WERI-Rb-1 (cell line): Measurements from ENCODE around the gene FOCAD.

Source experiments
- DNase-seq: peaks from one replicate; pipeline ENCODE4 v3.0.0-alpha.2; 2020
- H3K27ac ChIP-seq: fragments of 250-450 bp; sonication (Bioruptor Pico); 2 replicates; pipeline ENCODE4 v1.5.1; 2020; ENCODE audit warnings: mild to moderate bottlenecking, moderate library complexity
- H3K27me3 ChIP-seq: fragments of 250-450 bp; sonication (Bioruptor Pico); 2 replicates; pipeline ENCODE4 v1.5.1; 2021; ENCODE audit warnings: mild to moderate bottlenecking, low read depth, moderate library complexity; ENCODE audit not compliant: insufficient read depth, severe bottlenecking
- H3K36me3 ChIP-seq: fragments of 250-450 bp; sonication (Bioruptor Pico); 2 replicates; pipeline ENCODE4 v1.5.1; 2020; ENCODE audit warnings: mild to moderate bottlenecking, moderate library complexity
- H3K4me3 ChIP-seq: 2 replicates; pipeline ENCODE4 v1.5.1; 2011; ENCODE audit warnings: low read depth, mild to moderate bottlenecking, control low read depth, low read length
- H3K9me3 ChIP-seq: fragments of 250-450 bp; sonication (Bioruptor Pico); 2 replicates; pipeline ENCODE4 v1.5.1; 2021; ENCODE audit warnings: mild to moderate bottlenecking, moderate library complexity; ENCODE audit not compliant: severe bottlenecking
- CTCF ChIP-seq: IDR thresholded peaks from 2 replicates; pipeline ENCODE4 v1.5.1; 2011; ENCODE audit warnings: low read depth, mild to moderate bottlenecking, control low read depth, inconsistent platforms, low read length

The FOCAD gene

GRCh38 chr9:21015995-21016394 is 331.9 kb downstream of the FOCAD start:
- Histone ChIP-seq H3K27me3 (no peaks in the 10 kb centered on the region), H3K27ac (no peak overlapping the region), H3K4me3 (no peak overlapping the region), H3K9me3 (no peaks in the 10 kb centered on the region), H3K36me3 (no peaks in the 10 kb centered on the region)
- TF ChIP-seq CTCF: no peak
- no peak for DNase-seq

GRCh38 chr9:21016701-21017491 is 332.8 kb downstream of the FOCAD start:
- no peaks in the 10 kb centered on the region for H3K36me3 ChIP-seq
- H3K27ac ChIP-seq: no peak overlapping the region
- no peak for TF ChIP-seq CTCF

GRCh38 chr9:21018177-21018576 is 334.1 kb downstream of the FOCAD start:
- H3K36me3 ChIP-seq: no peaks in the 10 kb centered on the region
- H3K27ac ChIP-seq: no peak overlapping the region

More at GRCh38 chr9:21016701-21017491, 332.8 kb downstream of the FOCAD start:
- Histone ChIP-seq H3K27me3 (no peaks in the 10 kb centered on the region), H3K4me3 (no peak overlapping the region), H3K9me3 (no peaks in the 10 kb centered on the region)
- DNase-seq: no peak

GRCh38 chr9:21023861-21024260 is 339.8 kb downstream of the FOCAD start:
- TF ChIP-seq CTCF: no peak
- H3K4me3 ChIP-seq: no peak overlapping the region
- H3K9me3 ChIP-seq: no peaks in the 10 kb centered on the region
- H3K27ac ChIP-seq: no peak overlapping the region
- H3K27me3 ChIP-seq: no peaks in the 10 kb centered on the region
- no peaks in the 10 kb centered on the region for H3K36me3 ChIP-seq
- no peak for DNase-seq

More at GRCh38 chr9:21018177-21018576, 334.1 kb downstream of the FOCAD start:
- TF ChIP-seq CTCF: no peak
- H3K9me3 ChIP-seq: no peaks in the 10 kb centered on the region
- no peak overlapping the region for H3K4me3 ChIP-seq
- no peak for DNase-seq
- no peaks in the 10 kb centered on the region for H3K27me3 ChIP-seq

GRCh38 chr9:21027295-21027694 is 343.2 kb downstream of the FOCAD start:
- no peaks in the 10 kb centered on the region for H3K36me3 ChIP-seq
- no peaks in the 10 kb centered on the region for H3K9me3 ChIP-seq
- H3K4me3 ChIP-seq: no peak overlapping the region
- H3K27ac ChIP-seq: no peak overlapping the region
- DNase-seq: no peak
- H3K27me3 ChIP-seq: no peaks in the 10 kb centered on the region
- no peak for TF ChIP-seq CTCF

GRCh38 chr9:21028466-21028865 is 344.4 kb downstream of the FOCAD start:
- Histone ChIP-seq H3K36me3 (no peaks in the 10 kb centered on the region), H3K27me3 (no peaks in the 10 kb centered on the region), H3K4me3 (no peak overlapping the region), H3K27ac (no peak overlapping the region), H3K9me3 (no peaks in the 10 kb centered on the region)
- no peak for DNase-seq
- TF ChIP-seq CTCF: no peak
